Superior temporal gyrus (tissue), 1 donor: Measurements from ENCODE around the gene ACADM.
"Not testable (repeated sequence)": the region's sequence is repeated elsewhere in the genome, so short reads cannot be mapped to it uniquely, and the experiment has no call there.

Source experiments
- DNase-seq: peaks from one replicate; pipeline ENCODE4 v3.0.0-alpha.2; 2016; ENCODE audit errors: extremely low spot score

Gene ACADM

GRCh38 chr1:75724472-75725022 lies at the start of gene ACADM:
ACADM (plus strand) TSS chr1:75724709; CDS start chr1:75724788, 79 bp downstream.
- DNase-seq = peak; percentile 89

GRCh38 chr1:75677443-75677842 lies 47.1 kb upstream of the ACADM start:
- no peak for DNase-seq

- not testable (repeated sequence) for DNase-seq
Measured at GRCh38 chr1:75677964-75678363, 46.5 kb upstream of the ACADM start.

- DNase-seq = no peak
Measured at GRCh38 chr1:75690547-75690946, 34.0 kb upstream of the ACADM start.

- DNase-seq = no peak
Measured at GRCh38 chr1:75693551-75693950, 31.0 kb upstream of the ACADM start.

GRCh38 chr1:75696000-75696399 lies 28.5 kb upstream of the ACADM start:
- DNase-seq = no peak

- DNase-seq = no peak
Measured at GRCh38 chr1:75707191-75707590, 17.3 kb upstream of the ACADM start.

GRCh38 chr1:75708910-75709309 lies 15.6 kb upstream of the ACADM start:
- DNase-seq = no peak

- DNase-seq = no peak
Measured at GRCh38 chr1:75710832-75711231, 13.7 kb upstream of the ACADM start.

- DNase-seq = no peak
Measured at GRCh38 chr1:75711846-75712245, 12.7 kb upstream of the ACADM start.

- no peak for DNase-seq
Measured at GRCh38 chr1:75712306-75712705, 12.2 kb upstream of the ACADM start.

- DNase-seq = no peak
Measured at GRCh38 chr1:75719810-75720209, 4.7 kb upstream of the ACADM start.

GRCh38 chr1:75720325-75720724 lies 4.2 kb upstream of the ACADM start:
- no peak for DNase-seq

GRCh38 chr1:75720820-75721219 lies 3.7 kb upstream of the ACADM start:
- DNase-seq = no peak

GRCh38 chr1:75722246-75722645 lies 2.3 kb upstream of the ACADM start:
- DNase-seq = not testable (repeated sequence)

GRCh38 chr1:75722966-75723365 lies 1.5 kb upstream of the ACADM start:
- DNase-seq = no peak

- DNase-seq = peak; percentile 70
Measured at GRCh38 chr1:75723989-75724471, 479 bp upstream of the ACADM start.

- DNase-seq = peak; percentile 74
Measured at GRCh38 chr1:75725266-75725665, 757 bp downstream of the ACADM start.

- DNase-seq = peak; percentile 40
Measured at GRCh38 chr1:75725861-75726361, 1.4 kb downstream of the ACADM start.

- DNase-seq = peak; percentile 22
Measured at GRCh38 chr1:75727571-75727970, 3.1 kb downstream of the ACADM start.

GRCh38 chr1:75730432-75730831 lies 5.9 kb downstream of the ACADM start:
- DNase-seq = no peak

- no peak for DNase-seq
Measured at GRCh38 chr1:75731881-75732280, 7.4 kb downstream of the ACADM start.

GRCh38 chr1:75732703-75733102 lies 8.2 kb downstream of the ACADM start:
- no peak for DNase-seq

- no peak for DNase-seq
Measured at GRCh38 chr1:75733661-75734060, 9.2 kb downstream of the ACADM start.
